ENCODE results near the gene PLEKHG4B. TPM values are rescaled to one million over a fixed set of nuclear protein-coding genes. Genes with fewer than 3 reads are reported as not detected.
A peak's percentile ranks its signal among the peaks of the same experiment; 100 is the strongest.

PLEKHG4B gene
- total RNA-seq, 1 experiment from 2014 or later: 44.3 TPM

DNA sequence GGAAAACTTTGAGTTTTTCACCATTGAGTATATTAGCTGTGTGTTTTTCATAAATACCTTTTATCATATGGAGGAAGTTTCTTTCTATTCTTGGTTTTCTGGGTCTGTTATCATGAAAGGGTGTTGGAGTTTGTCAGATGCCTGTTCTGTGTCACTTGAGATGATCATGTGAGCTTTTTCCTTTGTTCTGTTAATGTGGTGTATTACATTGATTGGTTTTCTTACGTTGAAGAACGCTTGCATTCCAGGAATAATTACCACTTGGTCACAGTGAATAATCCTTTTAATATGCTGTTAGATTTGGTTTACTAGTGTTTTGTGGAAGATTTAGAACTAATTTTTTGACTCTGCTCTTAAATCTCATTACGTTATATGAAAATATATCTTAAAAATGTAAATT, 7.8 kb downstream of the PLEKHG4B start:
- Mint-ChIP-seq H3K4me3 (no peak overlapping the region), H3K9me3 (peaks cover 0 to 17% of the 10 kb centered on the region in 2 experiments; a peak in 3 of 5 replicates), H3K27me3 (ENCODE audit: low read depth) (no peaks in the 10 kb centered on the region), H3K4me1 (peaks cover 40 to 49% of the 10 kb centered on the region in 2 experiments), H3K36me3 (ENCODE audit: insufficient read depth in 1 of 3, low read depth in 3 of 3) (peaks cover 17 to 68% (median 27%) of the 10 kb centered on the region in 3 experiments), H3K27ac (peak overlapping the region in 1 of 3 experiments; percentile 10; a peak in 1 of 7 replicates)
- Histone ChIP-seq H3K4ac (ENCODE audit: low read depth, low read length) (no peak overlapping the region), H3K27ac (ENCODE audit: insufficient read length, low read depth, low read length) (no peak overlapping the region), H3K23ac (ENCODE audit: insufficient read length, low read depth, low read length) (no peak overlapping the region), H2BK12ac (ENCODE audit: insufficient read length, low read depth, low read length) (no peak overlapping the region), H2BK15ac (ENCODE audit: low read depth, low read length) (no peak overlapping the region), H4K5ac (ENCODE audit: insufficient read length, low read depth, low read length) (no peak overlapping the region), H2BK20ac (ENCODE audit: low read depth, low read length, poor library complexity, severe bottlenecking) (no peak overlapping the region), H3K4me2 (ENCODE audit: insufficient read depth, insufficient read length, low read length) (no peak overlapping the region), H4K20me1 (ENCODE audit: control insufficient read depth, insufficient read depth, insufficient read length) (no peaks in the 10 kb centered on the region), H3K79me2 (ENCODE audit: insufficient read depth, low read length) (peaks cover 8% of the 10 kb centered on the region; the same call in 1 of the 2 replicates), H3K27me3 (ENCODE audit: insufficient read depth, low read length) (no peaks in the 10 kb centered on the region), H3T11ph (ENCODE audit: low read length) (no peak overlapping the region), H3K23me2 (ENCODE audit: insufficient read length, low read depth, low read length, poor library complexity, severe bottlenecking) (no peaks in the 10 kb centered on the region), H3K18ac (ENCODE audit: insufficient read length, low read depth, low read length) (no peak overlapping the region), H3K4me1 (ENCODE audit: insufficient read depth, low read length) (peaks cover 1% of the 10 kb centered on the region; the same call in 1 of the 2 replicates), H2BK5ac (ENCODE audit: insufficient read length, low read length) (no peak overlapping the region), H3K9me3 (ENCODE audit: control insufficient read depth, low read depth, low read length) (no peaks in the 10 kb centered on the region), H2AFZ (ENCODE audit: low read length) (no peak overlapping the region), H2AK5ac (ENCODE audit: insufficient read length, low read length) (no peak overlapping the region), H3K9ac (ENCODE audit: extremely low read depth, insufficient read length, low read length) (no peak overlapping the region), H4K91ac (ENCODE audit: insufficient read length, low read depth, low read length) (no peak overlapping the region), H3K56ac (ENCODE audit: insufficient read length, low read depth, low read length) (no peak overlapping the region), H4K8ac (replicated peaks; ENCODE audit: insufficient read length, low read depth, low read length) (no peak overlapping the region), H3K79me1 (ENCODE audit: insufficient read depth, low read depth, low read length, poor library complexity, severe bottlenecking) (peaks cover 12% of the 10 kb centered on the region), H3K14ac (ENCODE audit: insufficient read depth, low read length) (no peak overlapping the region), H2BK120ac (ENCODE audit: low read depth, low read length, poor library complexity, severe bottlenecking) (no peak overlapping the region)
- no CpG with 5 or more reads among the region's 3 CpGs for WGBS (ENCODE audit: extremely low coverage, insufficient read length, low lambda C conversion rate)
- TF ChIP-seq, protein P1, sequence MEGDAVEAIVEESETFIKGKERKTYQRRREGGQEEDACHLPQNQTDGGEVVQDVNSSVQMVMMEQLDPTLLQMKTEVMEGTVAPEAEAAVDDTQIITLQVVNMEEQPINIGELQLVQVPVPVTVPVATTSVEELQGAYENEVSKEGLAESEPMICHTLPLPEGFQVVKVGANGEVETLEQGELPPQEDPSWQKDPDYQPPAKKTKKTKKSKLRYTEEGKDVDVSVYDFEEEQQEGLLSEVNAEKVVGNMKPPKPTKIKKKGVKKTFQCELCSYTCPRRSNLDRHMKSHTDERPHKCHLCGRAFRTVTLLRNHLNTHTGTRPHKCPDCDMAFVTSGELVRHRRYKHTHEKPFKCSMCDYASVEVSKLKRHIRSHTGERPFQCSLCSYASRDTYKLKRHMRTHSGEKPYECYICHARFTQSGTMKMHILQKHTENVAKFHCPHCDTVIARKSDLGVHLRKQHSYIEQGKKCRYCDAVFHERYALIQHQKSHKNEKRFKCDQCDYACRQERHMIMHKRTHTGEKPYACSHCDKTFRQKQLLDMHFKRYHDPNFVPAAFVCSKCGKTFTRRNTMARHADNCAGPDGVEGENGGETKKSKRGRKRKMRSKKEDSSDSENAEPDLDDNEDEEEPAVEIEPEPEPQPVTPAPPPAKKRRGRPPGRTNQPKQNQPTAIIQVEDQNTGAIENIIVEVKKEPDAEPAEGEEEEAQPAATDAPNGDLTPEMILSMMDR (conservative IDR thresholded peaks at IDR 0.05): no peak
- no peak for DNase-seq

Measured in H9 (cell line).